MM.1S (cell line): ENCODE results near the gene ENTPD6.

ENCODE experiments used
- DNase-seq: peaks from one replicate; pipeline ENCODE4 v3.0.0-alpha.2; 2015
- H2AFZ ChIP-seq: fragments of 300-600 bp; sonication (generic); 2 replicates; pipeline ENCODE4 v1.6.0; 2016; ENCODE audit warnings: antibody characterized with exemption, low read length
- H3F3A ChIP-seq: fragments of 300-600 bp; sonication (generic); 2 replicates; pipeline ENCODE4 v1.6.1; 2016; ENCODE audit warnings: mild to moderate bottlenecking, antibody characterized with exemption, low read length, moderate library complexity, mixed read lengths; ENCODE audit not compliant: insufficient read depth
- H3K27ac ChIP-seq: fragments of 300-600 bp; sonication (generic); 2 replicates; pipeline ENCODE4 v1.5.1; 2016; ENCODE audit warnings: mild to moderate bottlenecking, low read length
- H3K27me3 ChIP-seq: fragments of 300-600 bp; sonication (generic); replicated peaks from 2 replicates; pipeline ENCODE4 v1.6.0; 2016; ENCODE audit warnings: low read length; ENCODE audit not compliant: insufficient read depth
- H3K36me3 ChIP-seq: fragments of 300-600 bp; sonication (generic); replicated peaks from 2 replicates; pipeline ENCODE4 v1.6.1; 2016; ENCODE audit warnings: mild to moderate bottlenecking, low read length, mixed read lengths; ENCODE audit not compliant: insufficient read depth
- H3K4me1 ChIP-seq: fragments of 300-600 bp; sonication (generic); 2 replicates; pipeline ENCODE4 v1.6.1; 2016; ENCODE audit warnings: low read length, mixed read lengths
- H3K4me2 ChIP-seq: fragments of 300-600 bp; sonication (generic); 2 replicates; pipeline ENCODE4 v1.6.0; 2016; ENCODE audit warnings: low read depth, low read length
- H3K4me3 ChIP-seq: fragments of 300-600 bp; sonication (generic); 2 replicates; pipeline ENCODE4 v1.5.1; 2016; ENCODE audit warnings: low read length, mixed read lengths
- H3K79me2 ChIP-seq: fragments of 300-600 bp; sonication (generic); 2 replicates; pipeline ENCODE4 v1.6.1; 2016; ENCODE audit warnings: mixed run types, low read length, mixed read lengths
- H3K9ac ChIP-seq: fragments of 300-600 bp; sonication (generic); 2 replicates; pipeline ENCODE4 v1.6.1; 2016; ENCODE audit warnings: low read length, mixed read lengths
- H3K9me2 ChIP-seq: fragments of 300-600 bp; sonication (generic); replicated peaks from 2 replicates; pipeline ENCODE4 v1.6.1; 2016; ENCODE audit warnings: mild to moderate bottlenecking, low read length, mixed read lengths; ENCODE audit not compliant: insufficient read depth
- H3K9me3 ChIP-seq: fragments of 300-600 bp; sonication (generic); replicated peaks from 2 replicates; pipeline ENCODE4 v1.6.1; 2016; ENCODE audit warnings: mild to moderate bottlenecking, low read length, mixed read lengths; ENCODE audit not compliant: insufficient read depth
- H4K20me1 ChIP-seq: fragments of 300-600 bp; sonication (generic); 2 replicates; pipeline ENCODE4 v1.6.1; 2016; ENCODE audit warnings: mild to moderate bottlenecking, low read length, moderate library complexity, mixed read lengths; ENCODE audit not compliant: insufficient read depth
- CTCF ChIP-seq: fragments of 300-600 bp; sonication (generic); IDR thresholded peaks from 2 replicates; pipeline ENCODE4 v1.5.1; 2016; ENCODE audit warnings: antibody characterized with exemption, low read length, mixed read lengths
- EZH2 ChIP-seq: fragments of 300-600 bp; sonication (generic); optimal IDR thresholded peaks from 2 replicates; pipeline ENCODE3; 2017; ENCODE audit warnings: low read depth, mild to moderate bottlenecking, antibody characterized with exemption, low read length, mixed read lengths
- EZH2phosphoT487 ChIP-seq: fragments of 300-600 bp; sonication (generic); IDR thresholded peaks from 2 replicates; pipeline ENCODE4 v1.6.1; 2018; ENCODE audit warnings: antibody characterized with exemption, low read length

The ENTPD6 gene

GRCh38 chr20:25220810-25221591 lies 25.5 kb downstream of the ENTPD6 start:
- no peak for TF ChIP-seq EZH2phosphoT487
- TF ChIP-seq EZH2: no peak
- TF ChIP-seq CTCF: no peak
- no peaks in the 10 kb centered on the region for H3K4me1 ChIP-seq
- H3K27ac ChIP-seq: no peak overlapping the region
- H3K9me2 ChIP-seq: no peaks in the 10 kb centered on the region
- H3K9me3 ChIP-seq: no peaks in the 10 kb centered on the region
- no peaks in the 10 kb centered on the region for H3F3A ChIP-seq
- H4K20me1 ChIP-seq: no peaks in the 10 kb centered on the region
- H3K36me3 ChIP-seq: 0 out of 2 replicates have a peak, but pooled peaks cover 5% of the 10 kb centered on the region
- DNase-seq: no peak
- no peak overlapping the region for H3K9ac ChIP-seq
- H2AFZ ChIP-seq: no peak overlapping the region
- no peak overlapping the region for H3K4me2 ChIP-seq
- H3K27me3 ChIP-seq: no peaks in the 10 kb centered on the region
- no peak overlapping the region for H3K4me3 ChIP-seq
- no peaks in the 10 kb centered on the region for H3K79me2 ChIP-seq

DNA sequence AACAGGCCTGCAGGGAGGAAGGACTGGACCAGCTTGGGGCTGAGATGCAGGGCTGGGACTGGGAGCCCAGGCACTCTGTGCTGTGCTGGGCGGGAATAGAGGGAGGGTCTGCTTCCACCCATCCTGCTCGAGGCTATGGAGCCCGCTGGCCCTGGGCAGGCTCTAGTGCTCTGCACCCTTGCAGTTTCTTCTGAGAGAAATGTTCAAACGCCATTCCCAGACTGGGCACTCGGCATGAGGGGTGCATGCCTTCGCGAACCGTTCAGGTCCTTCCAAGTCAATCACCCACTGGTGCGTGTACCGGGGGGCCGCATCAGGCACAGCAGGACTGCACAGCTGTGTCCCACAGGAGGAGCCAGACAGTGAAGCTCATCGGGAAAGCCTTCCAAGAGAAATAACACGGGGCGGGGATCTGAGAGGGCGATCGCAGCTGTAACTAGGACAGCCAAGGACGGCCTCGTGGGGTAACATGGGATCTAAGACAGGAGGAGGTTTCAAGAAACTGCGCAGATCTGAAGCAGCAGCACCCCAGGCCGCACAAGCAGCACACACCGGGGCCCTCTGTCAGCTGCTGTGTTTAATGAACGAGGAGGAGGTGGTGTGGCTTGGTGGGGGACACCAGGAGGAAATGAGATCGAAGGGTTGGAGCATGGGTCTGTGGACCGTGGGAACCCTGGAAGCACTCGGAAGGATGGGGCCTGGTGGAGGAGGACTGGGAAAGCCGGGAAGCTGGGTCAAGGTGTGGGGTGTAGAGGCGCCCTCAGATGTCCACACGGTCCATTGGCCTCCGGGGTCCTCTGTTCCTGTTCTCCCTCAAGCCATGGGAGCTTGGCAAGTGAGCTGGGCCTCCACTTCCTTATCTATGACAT lies 26.3 kb downstream of the ENTPD6 start:
- H3K4me2 ChIP-seq: no peak overlapping the region
- no peaks in the 10 kb centered on the region for H3K9me3 ChIP-seq
- H2AFZ ChIP-seq: no peak overlapping the region
- no peak overlapping the region for H3K27ac ChIP-seq
- no peak for TF ChIP-seq EZH2phosphoT487
- TF ChIP-seq EZH2: no peak
- no peak for TF ChIP-seq CTCF
- no peaks in the 10 kb centered on the region for H4K20me1 ChIP-seq
- H3K79me2 ChIP-seq: no peaks in the 10 kb centered on the region
- H3K36me3 ChIP-seq: 0 out of 2 replicates have a peak, but pooled peaks cover 5% of the 10 kb centered on the region
- no peaks in the 10 kb centered on the region for H3K27me3 ChIP-seq
- DNase-seq: no peak
- no peaks in the 10 kb centered on the region for H3K9me2 ChIP-seq
- no peak overlapping the region for H3K4me3 ChIP-seq
- H3K4me1 ChIP-seq: no peaks in the 10 kb centered on the region
- H3F3A ChIP-seq: no peaks in the 10 kb centered on the region
- H3K9ac ChIP-seq: no peak overlapping the region

GRCh38 chr20:25222461-25223178 lies 27.1 kb downstream of the ENTPD6 start:
- Histone ChIP-seq H3K79me2 (no peaks in the 10 kb centered on the region), H2AFZ (no peak overlapping the region), H3K4me1 (no peaks in the 10 kb centered on the region), H3K4me2 (no peak overlapping the region), H3K27ac (no peak overlapping the region), H4K20me1 (no peaks in the 10 kb centered on the region), H3K9me3 (no peaks in the 10 kb centered on the region), H3K9me2 (no peaks in the 10 kb centered on the region), H3K4me3 (no peak overlapping the region), H3K36me3 (0 out of 2 replicates have a peak, but pooled peaks cover 4% of the 10 kb centered on the region), H3K27me3 (no peaks in the 10 kb centered on the region), H3F3A (no peaks in the 10 kb centered on the region), H3K9ac (no peak overlapping the region)
- DNase-seq: no peak
- TF ChIP-seq EZH2phosphoT487 (no peak), EZH2 (no peak), CTCF (no peak)
